ENCODE measurements around the gene DPYSL5. TPM values are rescaled to one million over a fixed set of nuclear protein-coding genes. Genes with fewer than 3 reads are reported as not detected.

The DPYSL5 gene
- total RNA-seq, 3 donors from 2014 or later: not detected

- intact Hi-C loops (cut with DNase I; ENCODE audit: low total_unique reads): no loop called here
- TF ChIP-seq POLR2A (IDR thresholded peaks at IDR 0.05) (no peak), POLR2AphosphoS5 (IDR thresholded peaks at IDR 0.05) (no peak), CTCF (IDR thresholded peaks at IDR 0.05) (no peak)
- peaks cover 0 to 45% of the 10 kb centered on the region in 2 donors for H3K27me3 ChIP-seq
- no peak overlapping the region for H3K4me3 ChIP-seq
- DNase-seq (ENCODE audit: low spot score in 2 of 2): no peak
- no peaks in the 10 kb centered on the region for H3K4me1 ChIP-seq
- H3K36me3 ChIP-seq: no peaks in the 10 kb centered on the region
- no peak overlapping the region for H3K27ac ChIP-seq
- no peaks in the 10 kb centered on the region for H3K9me3 ChIP-seq
Measured at GRCh38 chr2:26914659-26915310, 66.9 kb downstream of the DPYSL5 start.

- no peak overlapping the region for H3K4me3 ChIP-seq
- TF ChIP-seq POLR2A (IDR thresholded peaks at IDR 0.05) (no peak), POLR2AphosphoS5 (IDR thresholded peaks at IDR 0.05) (no peak), CTCF (IDR thresholded peaks at IDR 0.05) (no peak)
- H3K36me3 ChIP-seq: no peaks in the 10 kb centered on the region
- no peaks in the 10 kb centered on the region for H3K9me3 ChIP-seq
- DNase-seq (ENCODE audit: low spot score in 2 of 2): no peak
- intact Hi-C loops (cut with DNase I; ENCODE audit: low total_unique reads): no loop called here
- H3K27me3 ChIP-seq: peaks cover 0 to 45% of the 10 kb centered on the region in 2 donors
- H3K4me1 ChIP-seq: no peaks in the 10 kb centered on the region
- no peak overlapping the region for H3K27ac ChIP-seq
Measured at GRCh38 chr2:26915316-26915715, 67.4 kb downstream of the DPYSL5 start.

GRCh38 chr2:26916128-26916692 is 68.3 kb downstream of the DPYSL5 start:
- H3K4me3 ChIP-seq: no peak overlapping the region
- no peak for DNase-seq (ENCODE audit: low spot score in 2 of 2)

GRCh38 chr2:26917135-26917836 is 69.4 kb downstream of the DPYSL5 start:
- H3K27me3 ChIP-seq: peaks cover 0 to 33% of the 10 kb centered on the region in 2 donors
- no peaks in the 10 kb centered on the region for H3K4me1 ChIP-seq
- H3K9me3 ChIP-seq: no peaks in the 10 kb centered on the region
- TF ChIP-seq POLR2AphosphoS5 (IDR thresholded peaks at IDR 0.05): no peak
- TF ChIP-seq CTCF (IDR thresholded peaks at IDR 0.05): no peak
- TF ChIP-seq POLR2A (IDR thresholded peaks at IDR 0.05): no peak
- no peak overlapping the region for H3K4me3 ChIP-seq
- no peaks in the 10 kb centered on the region for H3K36me3 ChIP-seq
- intact Hi-C loops (cut with DNase I; ENCODE audit: low total_unique reads): no loop called here
- no peak for DNase-seq (ENCODE audit: low spot score in 2 of 2)
- H3K27ac ChIP-seq: no peak overlapping the region

More at GRCh38 chr2:26916128-26916692, 68.3 kb downstream of the DPYSL5 start:
- TF ChIP-seq POLR2AphosphoS5 (IDR thresholded peaks at IDR 0.05): no peak
- no peak for TF ChIP-seq CTCF (IDR thresholded peaks at IDR 0.05)
- no peak for TF ChIP-seq POLR2A (IDR thresholded peaks at IDR 0.05)
- no peaks in the 10 kb centered on the region for H3K36me3 ChIP-seq
- H3K9me3 ChIP-seq: no peaks in the 10 kb centered on the region
- peaks cover 0 to 44% of the 10 kb centered on the region in 2 donors for H3K27me3 ChIP-seq
- intact Hi-C loops (cut with DNase I; ENCODE audit: low total_unique reads): no loop called here
- no peak overlapping the region for H3K27ac ChIP-seq
- no peaks in the 10 kb centered on the region for H3K4me1 ChIP-seq

GRCh38 chr2:26921323-26921722 is 73.4 kb downstream of the DPYSL5 start:
- H3K4me3 ChIP-seq: no peak overlapping the region
- H3K27me3 ChIP-seq: no peaks in the 10 kb centered on the region
- H3K27ac ChIP-seq: no peak overlapping the region
- no peaks in the 10 kb centered on the region for H3K4me1 ChIP-seq
- DNase-seq (ENCODE audit: low spot score in 2 of 2): no peak
- intact Hi-C loops (cut with DNase I; ENCODE audit: low total_unique reads): no loop called here
- no peaks in the 10 kb centered on the region for H3K36me3 ChIP-seq
- no peaks in the 10 kb centered on the region for H3K9me3 ChIP-seq
- TF ChIP-seq POLR2AphosphoS5 (IDR thresholded peaks at IDR 0.05) (no peak), CTCF (IDR thresholded peaks at IDR 0.05) (no peak), POLR2A (IDR thresholded peaks at IDR 0.05) (no peak)
